Mucosa of rectum (tissue), 2 donors: ENCODE results near the gene CCM2L.

Source experiments
- H3K27ac ChIP-seq, 2 donors: one replicate each; pipeline ENCODE4 v1.7.0; 2013; ENCODE audit warnings: inconsistent platforms in 2 of 2, low read depth in 2 of 2, low read length in 2 of 2
- H3K27me3 ChIP-seq, 2 donors: one replicate each; pipeline ENCODE4 v1.7.0; 2013; ENCODE audit warnings: low read length in 2 of 2; ENCODE audit not compliant: control insufficient read depth in 2 of 2, insufficient read depth in 2 of 2
- H3K36me3 ChIP-seq, 2 donors: one replicate each; pipeline ENCODE4 v1.7.0; 2013; ENCODE audit warnings: low read length in 2 of 2; ENCODE audit not compliant: control insufficient read depth in 2 of 2, insufficient read depth in 2 of 2
- H3K4me1 ChIP-seq, 2 donors: one replicate each; pipeline ENCODE4 v1.7.0; 2013; ENCODE audit warnings: low read length in 2 of 2, mild to moderate bottlenecking in 1 of 2; ENCODE audit not compliant: control insufficient read depth in 2 of 2, insufficient read depth in 2 of 2
- H3K4me3 ChIP-seq, 2 donors: one replicate each; pipeline ENCODE4 v1.7.0; 2013; ENCODE audit warnings: low read length in 2 of 2
- H3K9ac ChIP-seq, 2 donors: one replicate each; pipeline ENCODE4 v1.7.0; 2013; ENCODE audit warnings: low read length in 2 of 2, low read depth in 1 of 2, mild to moderate bottlenecking in 1 of 2
- H3K9me3 ChIP-seq, 2 donors: one replicate each; pipeline ENCODE4 v1.7.0; 2013; ENCODE audit warnings: low read length in 2 of 2; ENCODE audit not compliant: control insufficient read depth in 2 of 2
- donor health status: healthy.
- donor health status: Normal muscosa, but diverticular disease.

Gene CCM2L

DNA sequence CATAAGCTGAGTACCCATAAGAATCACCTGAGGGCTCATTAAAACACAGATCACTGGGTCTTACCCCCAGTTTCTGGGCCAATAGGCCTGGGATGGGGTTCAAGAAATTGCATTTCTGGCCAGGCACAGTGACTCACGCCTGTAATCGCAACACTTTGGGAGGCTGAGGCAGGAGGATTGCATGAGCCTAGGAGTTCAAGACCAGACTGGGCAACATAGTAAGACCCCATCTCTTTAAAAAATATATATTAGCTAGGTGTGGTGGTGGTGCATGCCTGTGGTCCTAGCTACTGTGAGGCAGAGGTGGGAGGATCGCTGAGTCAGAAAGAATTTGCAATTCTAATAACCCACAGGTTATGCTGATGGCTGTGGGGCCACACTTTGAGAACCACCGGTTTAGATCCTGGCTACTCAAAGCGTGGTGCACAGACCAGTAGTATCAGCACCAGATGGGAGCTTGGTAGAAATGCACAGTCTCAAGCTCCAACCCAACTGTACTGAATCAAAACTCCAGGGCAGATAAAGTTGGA lies 2.0 kb downstream of the CCM2L start:
- H3K4me1 ChIP-seq: no peaks in the 10 kb centered on the region
- no peaks in the 10 kb centered on the region for H3K9me3 ChIP-seq
- H3K27me3 ChIP-seq: peaks cover 16 to 17% of the 10 kb centered on the region in 2 donors
- H3K9ac ChIP-seq: no peak overlapping the region
- H3K4me3 ChIP-seq: no peak overlapping the region
- no peaks in the 10 kb centered on the region for H3K36me3 ChIP-seq
- H3K27ac ChIP-seq: no peak overlapping the region

DNA sequence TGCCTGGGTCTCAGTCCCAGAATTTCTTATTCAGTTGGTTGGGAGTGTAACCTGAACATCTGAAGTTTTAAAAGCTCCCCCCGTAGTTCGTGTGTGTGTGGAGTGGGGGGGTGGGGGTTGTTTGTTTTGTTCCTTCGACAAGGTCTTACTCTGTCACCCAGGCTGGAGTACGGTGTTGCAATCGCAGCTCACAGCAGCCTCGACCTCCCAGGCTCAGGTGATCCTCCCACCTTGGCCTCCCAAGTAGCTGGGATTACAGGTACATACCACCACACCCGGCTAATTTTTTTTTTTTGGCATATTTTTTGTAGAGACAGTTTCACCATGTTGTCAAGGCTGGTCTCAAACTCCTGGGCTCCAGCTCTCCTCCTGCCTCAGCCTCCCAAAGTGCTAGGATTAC lies 3.1 kb downstream of the CCM2L start:
- Histone ChIP-seq H3K36me3 (no peaks in the 10 kb centered on the region), H3K27ac (no peak overlapping the region), H3K27me3 (peaks cover 20 to 22% of the 10 kb centered on the region in 2 donors), H3K9ac (no peak overlapping the region), H3K4me1 (peaks cover 2 to 4% of the 10 kb centered on the region in 2 donors), H3K9me3 (no peaks in the 10 kb centered on the region), H3K4me3 (no peak overlapping the region)

DNA sequence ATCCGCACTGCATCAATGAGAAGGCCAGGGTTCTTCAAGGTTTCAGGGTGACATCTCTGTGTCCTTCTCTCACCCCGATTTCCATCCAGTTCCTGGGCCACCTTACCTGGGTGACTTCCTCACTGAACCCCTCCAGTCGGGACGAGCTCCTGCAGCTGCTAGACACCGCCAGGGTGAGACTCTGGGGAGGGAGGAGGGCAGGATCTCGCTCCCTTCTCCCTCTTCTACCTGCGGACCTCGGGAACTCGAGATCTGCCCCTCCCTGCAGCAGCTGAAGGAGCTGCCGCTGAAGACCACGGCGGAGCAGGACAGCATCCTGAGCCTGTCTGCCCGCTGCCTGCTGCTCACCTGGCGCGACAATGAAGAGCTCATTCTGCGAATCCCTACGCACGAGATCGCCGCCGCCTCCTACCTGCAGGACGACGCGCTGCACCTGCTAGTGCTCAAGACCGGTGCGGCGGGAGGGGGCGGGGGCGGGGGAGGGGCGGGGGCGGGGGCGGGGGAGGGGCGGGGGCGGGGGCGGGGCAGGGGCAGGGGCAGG lies 7.5 kb downstream of the CCM2L start:
- peak overlapping the region in 1 of 2 donors; percentile 9 for H3K4me3 ChIP-seq
- no peak overlapping the region for H3K9ac ChIP-seq

DNA sequence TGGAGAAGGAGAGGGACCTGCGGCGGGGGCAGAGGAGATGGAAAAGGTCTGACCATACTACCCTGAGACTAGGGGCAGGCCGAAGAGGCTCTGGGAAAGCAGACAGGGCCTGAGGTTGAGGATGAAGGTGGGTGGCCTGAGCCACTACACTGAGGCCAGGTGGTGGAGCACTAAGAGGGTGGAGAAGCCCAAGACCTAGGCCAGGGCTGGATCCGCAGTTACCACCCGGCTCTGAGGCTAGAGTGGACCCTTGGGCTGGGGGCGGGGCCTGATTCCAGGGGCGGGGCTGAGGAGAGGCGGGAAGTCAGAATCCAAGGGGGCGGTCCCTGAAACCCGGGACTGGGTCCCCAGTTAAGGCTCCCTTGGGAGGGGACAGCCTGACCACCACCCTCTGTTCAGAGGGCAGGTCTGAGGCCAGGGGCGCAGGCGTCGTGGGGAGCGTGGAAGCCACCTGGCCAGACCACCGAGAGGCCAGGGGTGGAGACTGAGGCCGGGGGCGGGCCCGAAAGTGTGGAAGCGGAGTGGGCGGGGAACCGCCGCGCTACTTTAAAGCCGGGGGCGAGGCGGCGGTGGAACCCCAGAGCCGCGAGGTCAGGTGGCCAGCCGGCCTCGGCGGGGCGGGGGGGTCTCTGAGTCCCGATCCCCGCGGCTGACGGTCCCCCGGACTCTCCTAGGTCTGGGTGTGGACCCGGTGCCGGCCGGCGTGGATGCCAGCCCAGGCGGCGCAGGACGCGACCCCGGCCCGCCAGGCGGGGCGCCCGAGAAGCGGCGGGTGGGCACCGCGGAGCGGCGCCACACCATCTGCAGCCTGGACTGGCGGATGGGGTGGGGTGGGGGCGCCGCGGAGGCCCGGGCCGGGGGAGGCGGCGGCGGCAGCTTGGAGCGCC lies 8.3 kb downstream of the CCM2L start:
- no peaks in the 10 kb centered on the region for H3K36me3 ChIP-seq
- no peak overlapping the region for H3K9ac ChIP-seq
- H3K9me3 ChIP-seq: no peaks in the 10 kb centered on the region
- peak overlapping the region; percentile 57 to 66 for H3K4me3 ChIP-seq
- peaks cover 2 to 4% of the 10 kb centered on the region in 2 donors for H3K4me1 ChIP-seq
- H3K27me3 ChIP-seq: peaks cover 35 to 37% of the 10 kb centered on the region in 2 donors
- H3K27ac ChIP-seq: no peak overlapping the region

More for the DNA sequence above, 7.5 kb downstream of the CCM2L start:
- no peaks in the 10 kb centered on the region for H3K36me3 ChIP-seq
- H3K4me1 ChIP-seq: peaks cover 2 to 4% of the 10 kb centered on the region in 2 donors
- H3K27ac ChIP-seq: no peak overlapping the region
- no peaks in the 10 kb centered on the region for H3K9me3 ChIP-seq
- peaks cover 35 to 37% of the 10 kb centered on the region in 2 donors for H3K27me3 ChIP-seq

- Histone ChIP-seq H3K27ac (no peak overlapping the region), H3K27me3 (peaks cover 35 to 37% of the 10 kb centered on the region in 2 donors), H3K9ac (no peak overlapping the region), H3K36me3 (no peaks in the 10 kb centered on the region), H3K4me3 (no peak overlapping the region), H3K4me1 (peaks cover 2 to 4% of the 10 kb centered on the region in 2 donors), H3K9me3 (no peaks in the 10 kb centered on the region)
Measured at GRCh38 chr20:32019156-32019510, 8.9 kb downstream of the CCM2L start.

DNA sequence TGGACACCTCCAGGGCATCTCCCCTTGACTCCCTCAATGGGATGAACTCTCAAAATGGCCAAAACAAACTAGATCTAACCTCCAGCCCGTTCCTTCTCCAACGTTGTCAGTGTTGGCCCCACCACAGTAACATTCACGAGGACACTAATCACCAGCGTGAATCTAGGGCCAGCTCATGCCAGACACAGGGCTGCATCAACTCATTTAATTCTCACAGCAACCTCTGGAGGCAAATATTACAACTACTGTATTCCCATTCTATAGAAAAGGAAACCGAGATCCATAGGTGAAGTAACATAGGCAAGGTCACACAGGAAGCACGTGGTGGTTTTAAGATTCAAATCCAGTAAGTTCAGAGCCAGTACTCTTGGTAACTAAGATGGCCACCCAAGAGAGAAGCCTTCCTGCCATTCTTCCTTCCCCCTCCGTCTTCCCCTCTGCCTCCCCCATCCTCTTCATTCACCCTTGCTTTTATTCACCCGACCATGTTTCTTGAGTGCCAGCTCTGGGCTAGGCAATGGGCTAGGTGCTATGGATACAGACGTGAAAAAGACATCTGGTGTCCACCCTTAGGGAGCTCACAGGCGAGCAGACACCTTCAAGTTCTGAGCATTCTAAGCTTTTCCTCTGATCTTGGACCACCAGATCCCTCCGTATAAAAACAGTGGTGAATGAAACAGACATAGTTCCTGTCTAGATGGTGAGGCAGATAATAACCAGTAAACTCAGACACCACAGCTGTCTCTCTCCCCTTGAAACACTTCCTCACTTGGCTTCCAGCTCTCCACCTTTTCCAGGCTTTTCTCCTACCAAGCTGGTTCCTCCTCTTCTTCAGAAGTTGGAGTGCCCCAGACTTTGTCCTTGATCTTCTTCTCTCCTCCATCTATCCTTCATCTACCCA lies 9.6 kb downstream of the CCM2L start:
- Histone ChIP-seq H3K36me3 (no peaks in the 10 kb centered on the region), H3K27me3 (peaks cover 30 to 35% of the 10 kb centered on the region in 2 donors), H3K4me1 (peaks cover 2 to 4% of the 10 kb centered on the region in 2 donors), H3K9ac (no peak overlapping the region), H3K9me3 (no peaks in the 10 kb centered on the region), H3K4me3 (no peak overlapping the region), H3K27ac (no peak overlapping the region)

DNA sequence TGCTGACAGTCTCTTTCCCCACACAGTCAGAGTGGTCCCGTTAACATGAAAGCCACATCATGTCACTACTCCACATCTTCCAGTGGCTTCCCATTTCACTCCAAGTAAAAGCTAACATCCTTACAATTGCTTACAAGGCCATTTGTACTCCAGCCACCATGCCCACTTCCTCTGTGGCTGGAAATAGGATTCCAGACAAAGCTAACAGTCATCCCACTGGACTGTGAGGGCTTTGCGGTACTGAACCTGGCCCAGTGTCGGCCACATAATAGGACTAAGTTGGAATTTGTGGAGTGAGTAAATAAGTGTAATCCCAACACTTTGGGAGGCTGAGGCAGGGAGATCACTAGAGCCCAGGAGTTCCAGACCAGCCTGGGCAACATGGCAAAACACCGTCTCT lies 10.9 kb downstream of the CCM2L start:
- Histone ChIP-seq H3K4me3 (no peak overlapping the region), H3K27ac (no peak overlapping the region), H3K4me1 (peaks cover 2 to 4% of the 10 kb centered on the region in 2 donors), H3K9me3 (no peaks in the 10 kb centered on the region), H3K9ac (no peak overlapping the region), H3K36me3 (no peaks in the 10 kb centered on the region), H3K27me3 (peaks cover 26 to 32% of the 10 kb centered on the region in 2 donors)

- Histone ChIP-seq H3K9ac (no peak overlapping the region), H3K4me1 (no peaks in the 10 kb centered on the region), H3K27me3 (peaks cover 15 to 23% of the 10 kb centered on the region in 2 donors), H3K4me3 (no peak overlapping the region), H3K9me3 (no peaks in the 10 kb centered on the region), H3K27ac (no peak overlapping the region), H3K36me3 (no peaks in the 10 kb centered on the region)
Measured at GRCh38 chr20:32024683-32025295, 14.6 kb downstream of the CCM2L start.

DNA sequence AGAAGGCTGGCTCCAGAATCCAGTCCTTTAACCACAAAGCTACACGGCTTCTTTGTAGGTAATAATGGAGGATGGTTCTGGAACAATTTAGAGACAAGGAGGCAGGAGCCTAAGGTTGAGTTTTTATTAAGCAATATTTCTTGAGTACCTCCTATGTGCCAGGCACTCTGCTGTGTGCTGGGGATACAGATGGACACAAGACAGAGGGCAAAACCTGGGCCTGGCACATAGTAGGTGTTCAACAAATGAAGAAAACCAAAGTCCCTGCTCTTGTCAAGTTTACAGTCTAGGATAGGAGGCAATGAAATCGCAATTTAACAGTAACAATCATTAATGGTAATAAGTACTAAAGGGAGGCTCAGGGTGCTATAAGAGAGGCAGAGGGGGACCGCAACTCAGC lies 17.4 kb downstream of the CCM2L start:
- Histone ChIP-seq H3K27me3 (peaks cover under 1 to 18% of the 10 kb centered on the region in 2 donors), H3K27ac (no peak overlapping the region), H3K4me3 (no peak overlapping the region), H3K36me3 (no peaks in the 10 kb centered on the region), H3K9ac (no peak overlapping the region), H3K9me3 (no peaks in the 10 kb centered on the region), H3K4me1 (peaks cover 0 to 2% of the 10 kb centered on the region in 2 donors)
